ENCODE measurements around the gene ZNF362. TPM values are rescaled to one million over a fixed set of nuclear protein-coding genes. Genes with fewer than 3 reads are reported as not detected.
A peak's percentile ranks its signal among the peaks of the same experiment; 100 is the strongest.

ZNF362 gene
- polyA plus RNA-seq, 1 of the 3 experiments (the other 2 are of a cell fraction) = 17.1 TPM

- H3K9ac ChIP-seq = no peak overlapping the region
- TF ChIP-seq TCF12 (IDR thresholded peaks at IDR 0.05) = no peak
- no peak for TF ChIP-seq MEF2A (IDR thresholded peaks at IDR 0.05; ENCODE audit: borderline replicate concordance, low read depth)
- no peak for TF ChIP-seq CHD2 (IDR thresholded peaks at IDR 0.05; ENCODE audit: low read length, partially characterized antibody)
- TF ChIP-seq FOXJ3 (CRISPR knock-in tag; IDR thresholded peaks at IDR 0.05) = no peak
- H3K27me3 ChIP-seq (ENCODE audit: insufficient read depth) = no peaks in the 10 kb centered on the region
- POLR2A ChIA-PET = interaction anchor here (0.7 kb wide), 1 partner anchor 11 kb away, joined by 3 read pairs; no protein-coding TSS in a partner anchor
- DNase-seq = no peak
- no peak overlapping the region for H2AFZ ChIP-seq (ENCODE audit: low read depth)
- H3K79me2 ChIP-seq (ENCODE audit: insufficient read depth) = peaks cover 86% of the 10 kb centered on the region
- no peaks in the 10 kb centered on the region for H3K9me2 ChIP-seq
- H4K20me1 ChIP-seq (ENCODE audit: insufficient read depth) = peaks cover 52% of the 10 kb centered on the region
- no peaks in the 10 kb centered on the region for H3F3A ChIP-seq (replicated peaks; ENCODE audit: insufficient read depth)
- 92% methylated on average over 5 of the region's 5 CpGs for WGBS (ENCODE audit: low lambda C conversion rate)
- no peak overlapping the region for H3K4me3 ChIP-seq (ENCODE audit: low read depth in 2 of 2, low read length in 1 of 2)
- H3K36me3 ChIP-seq (replicated peaks in 1 of 2; ENCODE audit: control insufficient read depth in 1 of 2, insufficient read depth in 2 of 2, low read length in 1 of 2) = peaks cover 0 to 5% of the 10 kb centered on the region in 2 experiments
- H3K4me1 ChIP-seq (ENCODE audit: control insufficient read depth in 1 of 2, insufficient read depth in 2 of 2, low read depth in 1 of 2, low read length in 1 of 2) = peaks cover 16 to 55% of the 10 kb centered on the region in 2 experiments; a peak in 3 of 4 replicates
- no peak overlapping the region for H3K4me2 ChIP-seq
- no peaks in the 10 kb centered on the region for H3K9me3 ChIP-seq
- no peak overlapping the region; a peak in 1 of 4 replicates for H3K27ac ChIP-seq (ENCODE audit: low read depth in 2 of 2, low read length in 1 of 2)
- CTCF ChIA-PET = interaction anchor here (1.7 kb wide), 1 partner anchor 35 kb away, joined by 4 read pairs; no protein-coding TSS in a partner anchor
Observed at GRCh38 chr1:33260439-33260838, 4.1 kb downstream of the ZNF362 start.

GRCh38 chr1:33261344-33261743 is 5.1 kb downstream of the ZNF362 start:
- Histone ChIP-seq H3K27me3 (ENCODE audit: insufficient read depth) (no peaks in the 10 kb centered on the region), H3K4me2 (no peak overlapping the region), H2AFZ (ENCODE audit: low read depth) (no peak overlapping the region), H3K27ac (ENCODE audit: low read depth in 2 of 2, low read length in 1 of 2) (peak overlapping the region in 1 of 2 experiments; percentile 53; a peak in 2 of 4 replicates), H3K4me1 (ENCODE audit: control insufficient read depth in 1 of 2, insufficient read depth in 2 of 2, low read depth in 1 of 2, low read length in 1 of 2) (peaks cover 16 to 55% of the 10 kb centered on the region in 2 experiments; a peak in 3 of 4 replicates), H4K20me1 (ENCODE audit: insufficient read depth) (peaks cover 61% of the 10 kb centered on the region), H3K36me3 (replicated peaks in 1 of 2; ENCODE audit: control insufficient read depth in 1 of 2, insufficient read depth in 2 of 2, low read length in 1 of 2) (peaks cover 0 to 5% of the 10 kb centered on the region in 2 experiments), H3K9me3 (no peaks in the 10 kb centered on the region), H3K4me3 (ENCODE audit: low read depth in 2 of 2, low read length in 1 of 2) (no peak overlapping the region), H3K79me2 (ENCODE audit: insufficient read depth) (peaks cover 95% of the 10 kb centered on the region), H3K9me2 (no peaks in the 10 kb centered on the region), H3F3A (replicated peaks; ENCODE audit: insufficient read depth) (no peaks in the 10 kb centered on the region), H3K9ac (no peak overlapping the region)
- no peak for DNase-seq
- ChIA-PET CTCF (interaction anchor here (1.7 kb wide), 1 partner anchor 34 kb away, joined by 4 read pairs; no protein-coding TSS in a partner anchor), POLR2A (no interaction called here)
- WGBS (ENCODE audit: low lambda C conversion rate) = 77% methylated on average over 7 of the region's 7 CpGs
- TF ChIP-seq ELF1 (IDR thresholded peaks at IDR 0.05) = no peak
- TF ChIP-seq RCOR1 (IDR thresholded peaks at IDR 0.05; ENCODE audit: low read length) = 0 out of 2 replicates have a peak, but pooled peaks have one; percentile 30

- Histone ChIP-seq H3K9me2 (no peaks in the 10 kb centered on the region), H3K4me3 (ENCODE audit: low read depth in 2 of 2, low read length in 1 of 2) (no peak overlapping the region), H3K9ac (no peak overlapping the region), H3K27me3 (ENCODE audit: insufficient read depth) (no peaks in the 10 kb centered on the region), H2AFZ (ENCODE audit: low read depth) (no peak overlapping the region), H3K4me1 (ENCODE audit: control insufficient read depth in 1 of 2, insufficient read depth in 2 of 2, low read depth in 1 of 2, low read length in 1 of 2) (peaks cover 3 to 40% of the 10 kb centered on the region in 2 experiments; a peak in 2 of 4 replicates), H3K9me3 (no peaks in the 10 kb centered on the region), H4K20me1 (ENCODE audit: insufficient read depth) (peaks cover 86% of the 10 kb centered on the region), H3K79me2 (ENCODE audit: insufficient read depth) (peaks cover 99% of the 10 kb centered on the region), H3K27ac (ENCODE audit: low read depth in 2 of 2, low read length in 1 of 2) (peak overlapping the region in 1 of 2 experiments; percentile 59; a peak in 1 of 4 replicates), H3K36me3 (replicated peaks in 1 of 2; ENCODE audit: control insufficient read depth in 1 of 2, insufficient read depth in 2 of 2, low read length in 1 of 2) (peaks cover 0 to 5% of the 10 kb centered on the region in 2 experiments), H3F3A (replicated peaks; ENCODE audit: insufficient read depth) (no peaks in the 10 kb centered on the region), H3K4me2 (no peak overlapping the region)
- TF ChIP-seq RFX5 (IDR thresholded peaks at IDR 0.05; ENCODE audit: low read length) (no peak), ELF1 (IDR thresholded peaks at IDR 0.05) (no peak), TEAD4 (IDR thresholded peaks at IDR 0.05; ENCODE audit: borderline replicate concordance, insufficient read depth) (no peak), RAD21 (IDR thresholded peaks at IDR 0.05; ENCODE audit: low read length) (no peak), CTCF (IDR thresholded peaks at IDR 0.05) (no peak), TAF1 (IDR thresholded peaks at IDR 0.05; ENCODE audit: borderline replicate concordance, low read depth, low read length) (no peak)
- CTCF ChIA-PET = interaction anchor here (1.6 to 2.1 kb wide), 2 partner anchors 32 to 137 kb away, joined by 4 to 11 read pairs; no protein-coding TSS in a partner anchor
- no peak for DNase-seq
- POLR2A ChIA-PET = no interaction called here
- 95% methylated on average over 2 of the region's 5 CpGs for WGBS (ENCODE audit: low lambda C conversion rate)
Observed at GRCh38 chr1:33263890-33264504, 7.7 kb downstream of the ZNF362 start.

Data from SK-N-SH (cell line).